T1000 (cell line): ENCODE data around the gene PEAR1.

ENCODE experiments used
- DNase-seq: peaks from one replicate; lab custom pipeline; 2025; ENCODE audit warnings: mixed read lengths; lab: John Stamatoyannopoulos, UW

PEAR1 gene, protein sequence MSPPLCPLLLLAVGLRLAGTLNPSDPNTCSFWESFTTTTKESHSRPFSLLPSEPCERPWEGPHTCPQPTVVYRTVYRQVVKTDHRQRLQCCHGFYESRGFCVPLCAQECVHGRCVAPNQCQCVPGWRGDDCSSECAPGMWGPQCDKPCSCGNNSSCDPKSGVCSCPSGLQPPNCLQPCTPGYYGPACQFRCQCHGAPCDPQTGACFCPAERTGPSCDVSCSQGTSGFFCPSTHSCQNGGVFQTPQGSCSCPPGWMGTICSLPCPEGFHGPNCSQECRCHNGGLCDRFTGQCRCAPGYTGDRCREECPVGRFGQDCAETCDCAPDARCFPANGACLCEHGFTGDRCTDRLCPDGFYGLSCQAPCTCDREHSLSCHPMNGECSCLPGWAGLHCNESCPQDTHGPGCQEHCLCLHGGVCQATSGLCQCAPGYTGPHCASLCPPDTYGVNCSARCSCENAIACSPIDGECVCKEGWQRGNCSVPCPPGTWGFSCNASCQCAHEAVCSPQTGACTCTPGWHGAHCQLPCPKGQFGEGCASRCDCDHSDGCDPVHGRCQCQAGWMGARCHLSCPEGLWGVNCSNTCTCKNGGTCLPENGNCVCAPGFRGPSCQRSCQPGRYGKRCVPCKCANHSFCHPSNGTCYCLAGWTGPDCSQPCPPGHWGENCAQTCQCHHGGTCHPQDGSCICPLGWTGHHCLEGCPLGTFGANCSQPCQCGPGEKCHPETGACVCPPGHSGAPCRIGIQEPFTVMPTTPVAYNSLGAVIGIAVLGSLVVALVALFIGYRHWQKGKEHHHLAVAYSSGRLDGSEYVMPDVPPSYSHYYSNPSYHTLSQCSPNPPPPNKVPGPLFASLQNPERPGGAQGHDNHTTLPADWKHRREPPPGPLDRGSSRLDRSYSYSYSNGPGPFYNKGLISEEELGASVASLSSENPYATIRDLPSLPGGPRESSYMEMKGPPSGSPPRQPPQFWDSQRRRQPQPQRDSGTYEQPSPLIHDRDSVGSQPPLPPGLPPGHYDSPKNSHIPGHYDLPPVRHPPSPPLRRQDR

DNA sequence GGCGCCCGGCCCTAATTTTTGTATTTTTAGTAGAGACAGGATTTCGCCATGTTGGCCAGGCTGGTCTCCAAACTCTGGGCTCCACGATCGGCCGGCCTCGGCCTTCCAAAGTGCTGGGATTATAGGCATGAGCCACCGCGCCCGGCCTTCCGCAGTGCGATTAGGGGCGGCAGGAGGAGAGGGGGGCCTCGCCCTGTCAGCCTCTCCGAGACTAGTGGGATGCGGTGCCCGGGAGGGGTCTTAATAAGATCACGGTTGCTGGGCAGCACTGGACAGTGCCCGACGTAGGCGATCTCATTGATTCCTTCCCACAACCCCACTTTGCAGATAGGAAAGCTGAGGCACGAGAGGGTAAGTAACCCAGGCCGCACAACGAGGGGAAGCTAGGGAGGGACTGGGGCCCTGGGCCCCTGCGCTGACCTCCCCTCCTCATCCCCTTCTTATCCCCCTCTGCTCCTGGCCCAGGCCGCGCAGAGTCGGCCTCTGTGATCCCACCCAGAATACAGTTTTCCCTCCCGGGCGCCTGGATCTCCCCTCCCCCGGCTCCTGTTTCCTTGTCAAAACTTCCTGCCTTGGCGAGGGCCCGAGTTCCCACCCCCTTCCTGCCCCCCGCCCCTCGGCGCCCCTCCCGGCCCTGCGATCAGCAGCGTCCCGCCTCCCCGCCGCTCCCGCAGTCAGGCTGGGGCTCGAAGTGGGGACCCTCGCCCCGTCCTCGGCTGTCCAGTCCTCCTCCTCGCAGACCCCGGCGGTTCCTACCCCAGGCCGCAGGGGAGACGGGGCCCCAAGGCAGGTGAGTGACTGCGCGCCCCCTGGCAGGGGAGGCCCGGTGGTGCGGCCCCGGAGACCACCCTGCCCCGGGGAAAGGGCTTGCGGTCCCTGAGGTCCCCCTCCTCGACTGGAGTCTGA, at the start of gene PEAR1:
TSS of gene PEAR1 (plus strand) at position 671 of the 906 bp plus-strand sequence. CDS start 10,209 bp downstream, outside the sequence.
- no peak for DNase-seq

DNA sequence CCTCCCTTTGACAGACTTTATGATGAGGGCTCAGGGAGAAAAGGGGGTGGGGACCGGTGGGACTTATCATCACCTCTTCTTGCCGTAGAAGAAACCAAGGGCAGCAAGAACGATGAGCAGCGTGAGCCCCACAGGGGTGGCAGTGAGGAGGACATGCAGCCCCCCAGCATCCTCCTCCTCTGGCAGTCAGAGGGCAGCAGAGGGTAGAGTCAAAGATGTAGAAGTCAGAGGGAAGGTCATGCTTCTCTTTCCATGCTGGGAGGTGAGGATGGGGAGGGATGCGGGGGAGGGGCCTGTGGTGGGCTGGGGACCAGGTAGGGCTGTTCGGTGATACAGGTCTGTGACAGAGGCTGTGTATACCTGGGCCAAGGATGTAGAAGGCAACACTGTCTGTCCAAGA, 49.4 kb upstream of the PEAR1 start:
- no peak for DNase-seq

- no peak for DNase-seq
Measured at GRCh38 chr1:156844638-156845037, 48.9 kb upstream of the PEAR1 start.

DNA sequence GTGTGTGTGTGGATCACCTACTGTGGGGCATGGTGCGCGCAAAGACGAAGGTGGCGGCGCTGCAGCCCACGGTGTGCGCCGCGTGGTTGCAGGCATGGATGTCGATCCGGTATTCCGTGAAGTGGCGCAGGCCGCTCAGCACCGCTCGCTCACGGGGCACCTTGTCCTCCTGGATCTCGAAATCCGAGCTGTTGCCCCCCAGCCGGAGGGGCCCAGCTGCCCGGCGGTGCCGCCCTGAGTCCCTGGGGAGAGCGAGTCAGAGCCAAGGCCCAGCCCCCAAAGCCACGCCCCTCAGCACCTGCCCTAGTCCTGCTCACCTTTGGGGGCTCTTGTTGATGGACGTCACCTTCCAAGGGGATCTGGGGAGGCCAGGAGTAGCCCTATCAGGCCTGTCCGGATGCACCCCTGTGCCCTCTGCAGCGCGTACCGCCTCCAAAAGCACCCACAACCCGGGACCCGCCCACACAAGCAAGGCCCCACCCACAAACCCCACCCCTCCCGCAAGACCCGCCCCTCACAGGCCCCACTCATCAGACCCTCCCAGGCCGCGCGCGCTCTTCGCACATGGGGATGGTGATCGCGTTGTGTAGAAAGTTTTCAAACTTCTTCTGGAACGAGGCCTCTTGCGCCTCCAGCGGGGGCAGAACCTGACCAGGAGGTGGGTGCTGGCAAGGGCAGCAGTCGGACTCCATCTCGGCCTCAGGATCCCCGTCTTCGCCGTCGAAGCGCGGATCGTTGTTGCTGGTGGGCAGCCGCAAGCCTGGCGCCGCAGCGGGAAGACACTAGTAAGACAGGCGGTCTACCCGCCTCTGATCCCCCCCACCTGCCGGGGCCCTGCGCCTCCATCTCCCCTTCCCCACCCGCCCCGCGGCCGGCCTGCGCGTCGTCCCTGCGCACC, 48.2 kb upstream of the PEAR1 start:
- DNase-seq, result no peak

- DNase-seq, result no peak
Measured at GRCh38 chr1:156845953-156846545, 47.5 kb upstream of the PEAR1 start.

GRCh38 chr1:156846643-156847042, 46.9 kb upstream of the PEAR1 start:
- no peak for DNase-seq

DNA sequence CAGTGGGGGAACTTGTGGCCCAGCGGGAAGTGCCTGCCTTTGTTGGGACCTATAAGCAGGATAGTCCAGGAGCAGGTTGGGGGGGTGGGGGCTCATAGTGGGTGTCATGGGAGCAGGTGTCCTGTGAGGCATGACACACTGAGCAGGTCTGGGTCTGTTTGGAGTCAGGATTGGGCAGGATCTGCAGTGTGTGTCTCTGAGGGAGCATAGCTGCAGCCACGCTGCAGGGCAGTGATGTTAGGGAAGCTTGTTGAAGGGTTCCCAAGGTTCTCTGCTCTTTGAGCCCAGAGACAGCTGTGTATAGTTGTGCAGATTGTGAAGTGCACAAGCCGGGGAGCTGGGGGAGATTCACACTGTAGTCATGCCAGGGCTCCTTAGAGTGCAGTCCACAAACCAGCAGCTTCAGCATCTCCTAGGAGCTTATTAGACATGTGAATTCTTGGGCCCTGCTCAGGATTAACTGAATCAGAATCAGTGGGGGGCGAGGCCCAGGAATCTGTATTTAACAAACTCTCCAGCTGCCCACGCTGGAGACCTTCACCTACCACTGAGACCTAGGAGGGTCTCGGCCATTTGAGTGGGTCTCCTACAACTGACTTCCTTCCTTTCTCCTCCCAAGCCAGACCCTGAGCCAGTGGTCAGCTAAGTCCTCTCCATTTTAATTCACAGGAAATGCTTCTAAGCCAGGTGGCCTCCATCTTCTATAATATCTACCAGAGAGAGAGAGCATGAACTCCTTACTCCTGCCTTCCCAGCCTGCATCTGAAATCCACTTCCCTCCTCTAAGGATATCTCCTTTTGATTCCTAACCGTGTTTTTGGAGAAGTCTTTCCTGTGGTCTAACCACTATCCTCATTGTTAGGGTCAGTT, 45.7 kb upstream of the PEAR1 start:
- no peak for DNase-seq

- no peak for DNase-seq
Measured at GRCh38 chr1:156848461-156849150, 44.9 kb upstream of the PEAR1 start.

GRCh38 chr1:156849151-156849496, 44.4 kb upstream of the PEAR1 start:
- DNase-seq, result no peak

DNA sequence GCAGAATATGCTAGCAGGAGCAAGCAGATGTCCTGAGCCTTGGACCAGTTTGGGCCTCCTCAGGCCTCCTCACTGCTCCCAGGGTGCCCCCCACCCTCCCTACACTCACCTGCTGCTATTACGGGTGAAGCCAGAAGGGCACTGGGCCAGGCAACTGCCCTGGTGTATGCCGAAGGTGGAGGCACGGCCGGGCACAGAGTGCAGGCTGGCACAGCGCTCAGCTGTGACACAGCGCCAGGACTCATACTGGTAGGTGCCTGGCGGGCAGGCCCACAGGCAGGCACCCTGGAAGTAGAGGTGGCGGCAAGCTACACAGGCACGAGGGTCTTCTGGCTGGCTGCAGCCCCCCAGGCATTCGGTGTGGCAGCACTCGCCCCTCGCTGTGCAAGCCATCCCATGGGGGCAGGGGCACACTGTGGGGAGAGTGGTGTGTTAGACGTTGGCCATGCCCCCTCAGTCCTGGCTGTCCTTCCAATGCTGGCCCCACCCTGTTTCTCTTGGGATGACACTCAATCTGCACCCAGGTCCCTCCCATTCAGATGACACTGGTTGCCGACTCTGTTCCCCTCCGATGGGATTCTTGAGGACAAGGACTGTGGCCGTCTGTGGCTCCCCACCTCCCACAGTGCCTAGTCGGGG, 41.6 kb upstream of the PEAR1 start:
- no peak for DNase-seq

- no peak for DNase-seq
Measured at GRCh38 chr1:156852418-156852874, 41.1 kb upstream of the PEAR1 start.

DNA sequence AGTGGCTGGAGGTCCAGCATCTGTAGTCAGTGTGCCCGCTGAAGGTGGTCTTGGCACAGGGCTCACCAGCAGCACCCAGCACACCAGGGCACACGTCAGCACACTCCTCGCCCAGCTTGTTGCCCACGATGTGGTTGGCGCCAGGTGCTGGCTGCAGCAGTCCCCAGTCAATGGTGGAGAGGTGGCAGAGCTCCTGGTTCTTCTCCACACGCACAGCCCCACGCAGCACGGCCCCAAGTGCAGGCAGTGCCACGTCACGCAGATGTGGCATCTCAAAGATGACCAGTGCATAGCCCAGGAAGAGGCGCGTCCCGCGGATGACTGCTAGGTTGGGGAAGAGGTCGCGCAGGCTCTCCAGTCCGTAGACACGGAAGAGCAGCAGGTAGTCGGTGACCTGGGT, 39.8 kb upstream of the PEAR1 start:
- no peak for DNase-seq

DNA sequence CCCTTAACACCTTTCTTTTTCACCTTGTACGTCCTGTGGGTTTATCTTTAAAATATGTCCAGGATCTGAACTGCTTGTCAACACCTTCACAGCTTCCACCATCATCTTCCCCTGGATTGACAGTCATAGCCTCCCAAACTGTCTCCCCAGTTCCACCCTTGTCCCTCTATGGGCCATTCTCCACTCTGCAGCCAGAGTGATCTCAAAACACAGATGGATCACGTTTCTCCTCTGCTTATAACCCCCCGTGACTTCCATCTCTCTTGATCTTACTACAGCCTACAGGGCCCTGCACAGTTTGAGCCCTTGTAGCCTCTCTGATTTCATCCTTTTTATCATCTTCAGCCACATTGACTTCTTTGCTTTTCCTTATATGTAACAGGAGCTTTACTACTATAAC, 38.9 kb upstream of the PEAR1 start:
- DNase-seq, result no peak

DNA sequence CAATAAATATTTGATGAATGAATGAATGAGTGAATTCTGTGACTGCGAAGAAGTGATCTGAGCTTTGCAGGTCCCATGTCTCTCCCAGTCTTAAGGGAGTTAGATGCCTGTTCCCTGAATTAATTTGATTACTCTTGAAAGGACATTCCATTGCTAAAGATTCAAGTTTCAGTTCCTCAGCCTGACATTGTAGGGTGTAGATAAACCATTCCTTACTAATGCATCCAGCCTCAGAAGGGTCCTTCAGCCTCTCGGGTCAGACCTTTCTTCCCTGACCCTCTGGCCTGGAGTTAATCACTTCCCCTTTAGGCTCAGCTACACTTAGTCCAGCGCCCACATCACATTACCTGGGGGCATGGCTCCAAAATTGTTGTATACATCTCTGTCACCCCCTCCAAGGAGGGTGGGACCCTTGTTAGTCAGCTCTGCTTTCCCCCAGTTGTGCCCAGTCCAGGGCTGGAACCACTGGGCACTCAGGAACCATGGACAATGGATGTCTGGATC, 37.2 kb upstream of the PEAR1 start:
- DNase-seq, result no peak

DNA sequence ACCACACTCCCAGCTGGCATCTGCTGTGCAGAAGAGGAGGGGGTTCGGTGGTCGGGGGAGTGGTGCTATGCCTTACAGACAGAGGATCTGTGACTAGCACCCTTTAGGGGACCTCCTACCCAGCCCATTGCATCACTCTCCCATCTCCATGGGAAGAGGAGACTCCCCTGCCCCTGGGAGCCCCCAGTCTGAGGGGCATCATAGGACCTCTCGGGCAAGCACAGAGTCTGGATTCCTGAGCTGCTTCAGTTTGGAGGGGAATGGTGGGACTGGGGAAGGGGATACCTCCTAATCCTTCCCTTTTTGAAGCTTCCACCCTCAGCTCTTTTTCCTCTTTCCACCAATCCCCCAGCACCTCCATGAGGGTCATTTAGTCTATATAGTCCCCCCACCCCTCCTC, 36.0 kb upstream of the PEAR1 start:
- no peak for DNase-seq

DNA sequence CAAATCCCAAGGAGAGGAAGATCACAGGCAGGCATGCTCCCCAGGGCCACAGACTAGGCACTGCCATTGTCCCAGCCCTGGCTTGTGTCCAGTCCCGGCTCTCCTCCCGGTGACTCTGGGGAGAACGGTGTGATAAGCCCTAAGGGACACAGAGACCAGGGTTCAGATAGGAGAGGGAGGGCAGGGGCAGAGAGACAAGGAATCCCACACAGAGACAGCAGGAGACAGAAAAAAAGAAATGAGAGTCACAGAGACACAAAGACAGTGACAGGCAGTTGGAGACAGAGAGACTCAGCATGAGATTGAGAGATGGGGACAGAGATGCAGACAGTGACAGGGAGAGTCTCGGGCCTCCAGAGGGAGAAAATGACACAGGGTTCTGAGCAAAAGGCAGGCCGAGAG, 35.0 kb upstream of the PEAR1 start:
- no peak for DNase-seq

DNA sequence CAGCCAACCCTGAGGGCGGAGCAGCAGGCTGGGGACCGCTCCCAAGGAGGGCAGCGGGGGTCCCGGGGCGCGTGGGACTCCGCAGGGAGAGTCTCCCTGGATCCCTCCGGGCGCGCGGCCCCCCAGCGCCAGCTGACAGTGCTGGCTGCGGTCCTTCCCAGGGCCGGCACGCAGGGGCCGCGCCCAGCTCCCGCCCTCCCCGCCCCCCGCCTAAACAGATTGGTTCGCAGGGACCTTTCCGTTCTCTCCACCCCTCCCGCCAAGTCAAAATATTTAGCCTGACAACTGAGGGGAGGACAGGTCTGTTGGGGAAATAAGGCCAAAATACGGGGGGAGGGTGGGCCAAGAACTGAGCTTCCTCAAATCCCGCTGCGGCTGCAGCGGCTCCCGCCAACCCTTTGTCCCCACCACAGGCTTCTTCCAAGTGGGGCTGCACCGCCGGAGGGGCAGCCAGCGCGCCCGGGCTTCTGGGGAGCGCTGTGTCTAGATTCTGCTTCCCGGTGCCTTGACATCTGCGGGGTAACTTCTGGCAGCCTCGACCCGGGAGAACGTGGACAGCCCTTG, 34.5 kb upstream of the PEAR1 start, which contains the start of gene INSRR:
TSS of gene INSRR (minus strand) at position 159 of the 564 bp plus-strand sequence. CDS start 496 bp downstream, outside the sequence.
- DNase-seq, result no peak
